Measurements from ENCODE around the gene PSMD5. TPM values are rescaled to one million over a fixed set of nuclear protein-coding genes. Genes with fewer than 3 reads are reported as not detected.

The PSMD5 gene
- total and polyA plus RNA-seq, 10 of the 15 experiments (the other 5 are each of a cell fraction or from before 2014, with no cell fraction given): 8.8 to 47.7 (median 25.1) TPM

DNA sequence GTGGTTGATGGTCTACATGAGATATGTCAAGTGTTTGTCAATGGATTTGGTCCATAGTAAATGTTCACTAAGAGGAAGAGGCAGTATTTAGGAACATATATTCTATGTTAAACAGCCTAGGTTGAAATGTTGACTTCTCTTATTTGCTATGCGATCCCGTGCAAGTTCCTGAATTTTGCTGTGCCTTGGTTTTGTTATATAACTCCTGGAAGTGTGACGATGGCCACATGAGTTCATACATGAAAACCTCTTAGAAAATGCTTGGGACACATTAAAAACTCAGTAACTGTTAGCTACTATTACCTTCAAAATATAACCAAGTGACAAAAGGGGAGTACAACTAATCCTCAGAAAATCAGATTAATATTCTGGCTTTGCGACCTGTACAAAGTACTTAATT, 27.6 kb downstream of the PSMD5 start:
- in situ Hi-C loops (cut with MboI) (no loop called here), intact Hi-C loops (cut with micrococcal nuclease; ENCODE audit: unreplicated experiment) (no loop called here)
- no peaks in the 10 kb centered on the region for H3K27me3 ChIP-seq (replicated peaks in 1 of 2; ENCODE audit: control insufficient read depth in 2 of 2, insufficient read depth in 2 of 2, low read length in 1 of 2)
- BruUV-seq (replicated peaks): no TSS peak
- no peak overlapping the region for H3K9ac ChIP-seq (ENCODE audit: control insufficient read depth, insufficient read depth, low read length)
- TF ChIP-seq DPF2 (IDR thresholded peaks at IDR 0.05): no peak
- no peak for TF ChIP-seq STAT1 (conservative IDR thresholded peaks at IDR 0.05)
- TF ChIP-seq SRF (IDR thresholded peaks at IDR 0.05; ENCODE audit: low read depth in 2 of 2, low read length in 2 of 2): no peak
- no peak for TF ChIP-seq PAX8 (IDR thresholded peaks at IDR 0.05)
- no peak for TF ChIP-seq KAT2A (conservative IDR thresholded peaks at IDR 0.05; ENCODE audit: control insufficient read depth, low read depth, low read length)
- TF ChIP-seq SMARCA5 (IDR thresholded peaks at IDR 0.05): no peak
- TF ChIP-seq, protein P1, sequence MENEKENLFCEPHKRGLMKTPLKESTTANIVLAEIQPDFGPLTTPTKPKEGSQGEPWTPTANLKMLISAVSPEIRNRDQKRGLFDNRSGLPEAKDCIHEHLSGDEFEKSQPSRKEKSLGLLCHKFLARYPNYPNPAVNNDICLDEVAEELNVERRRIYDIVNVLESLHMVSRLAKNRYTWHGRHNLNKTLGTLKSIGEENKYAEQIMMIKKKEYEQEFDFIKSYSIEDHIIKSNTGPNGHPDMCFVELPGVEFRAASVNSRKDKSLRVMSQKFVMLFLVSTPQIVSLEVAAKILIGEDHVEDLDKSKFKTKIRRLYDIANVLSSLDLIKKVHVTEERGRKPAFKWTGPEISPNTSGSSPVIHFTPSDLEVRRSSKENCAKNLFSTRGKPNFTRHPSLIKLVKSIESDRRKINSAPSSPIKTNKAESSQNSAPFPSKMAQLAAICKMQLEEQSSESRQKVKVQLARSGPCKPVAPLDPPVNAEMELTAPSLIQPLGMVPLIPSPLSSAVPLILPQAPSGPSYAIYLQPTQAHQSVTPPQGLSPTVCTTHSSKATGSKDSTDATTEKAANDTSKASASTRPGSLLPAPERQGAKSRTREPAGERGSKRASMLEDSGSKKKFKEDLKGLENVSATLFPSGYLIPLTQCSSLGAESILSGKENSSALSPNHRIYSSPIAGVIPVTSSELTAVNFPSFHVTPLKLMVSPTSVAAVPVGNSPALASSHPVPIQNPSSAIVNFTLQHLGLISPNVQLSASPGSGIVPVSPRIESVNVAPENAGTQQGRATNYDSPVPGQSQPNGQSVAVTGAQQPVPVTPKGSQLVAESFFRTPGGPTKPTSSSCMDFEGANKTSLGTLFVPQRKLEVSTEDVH (IDR thresholded peaks at IDR 0.05; ENCODE audit: low read depth, partially characterized antibody): no peak
- no peak for TF ChIP-seq ZNF622 (IDR thresholded peaks at IDR 0.05)
- TF ChIP-seq NBN (IDR thresholded peaks at IDR 0.05): no peak
- TF ChIP-seq SREBF2 (IDR thresholded peaks at IDR 0.05; ENCODE audit: low read length): no peak
- no peak for TF ChIP-seq MTA3 (IDR thresholded peaks at IDR 0.05; ENCODE audit: borderline replicate concordance, low read length)
- TF ChIP-seq SIX5 (IDR thresholded peaks at IDR 0.05; ENCODE audit: low read depth, low read length, severe bottlenecking): no peak
- TF ChIP-seq, protein P2, sequence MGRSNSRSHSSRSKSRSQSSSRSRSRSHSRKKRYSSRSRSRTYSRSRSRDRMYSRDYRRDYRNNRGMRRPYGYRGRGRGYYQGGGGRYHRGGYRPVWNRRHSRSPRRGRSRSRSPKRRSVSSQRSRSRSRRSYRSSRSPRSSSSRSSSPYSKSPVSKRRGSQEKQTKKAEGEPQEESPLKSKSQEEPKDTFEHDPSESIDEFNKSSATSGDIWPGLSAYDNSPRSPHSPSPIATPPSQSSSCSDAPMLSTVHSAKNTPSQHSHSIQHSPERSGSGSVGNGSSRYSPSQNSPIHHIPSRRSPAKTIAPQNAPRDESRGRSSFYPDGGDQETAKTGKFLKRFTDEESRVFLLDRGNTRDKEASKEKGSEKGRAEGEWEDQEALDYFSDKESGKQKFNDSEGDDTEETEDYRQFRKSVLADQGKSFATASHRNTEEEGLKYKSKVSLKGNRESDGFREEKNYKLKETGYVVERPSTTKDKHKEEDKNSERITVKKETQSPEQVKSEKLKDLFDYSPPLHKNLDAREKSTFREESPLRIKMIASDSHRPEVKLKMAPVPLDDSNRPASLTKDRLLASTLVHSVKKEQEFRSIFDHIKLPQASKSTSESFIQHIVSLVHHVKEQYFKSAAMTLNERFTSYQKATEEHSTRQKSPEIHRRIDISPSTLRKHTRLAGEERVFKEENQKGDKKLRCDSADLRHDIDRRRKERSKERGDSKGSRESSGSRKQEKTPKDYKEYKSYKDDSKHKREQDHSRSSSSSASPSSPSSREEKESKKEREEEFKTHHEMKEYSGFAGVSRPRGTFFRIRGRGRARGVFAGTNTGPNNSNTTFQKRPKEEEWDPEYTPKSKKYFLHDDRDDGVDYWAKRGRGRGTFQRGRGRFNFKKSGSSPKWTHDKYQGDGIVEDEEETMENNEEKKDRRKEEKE (IDR thresholded peaks at IDR 0.05): no peak
- no peak for TF ChIP-seq EED (IDR thresholded peaks at IDR 0.05; ENCODE audit: low read depth)
- no peak for TF ChIP-seq JUND (IDR thresholded peaks at IDR 0.05; ENCODE audit: low read depth, low read length)
- TF ChIP-seq NFXL1 (IDR thresholded peaks at IDR 0.05; ENCODE audit: borderline replicate concordance): no peak
- TF ChIP-seq TCF3 (IDR thresholded peaks at IDR 0.05; ENCODE audit: borderline replicate concordance, insufficient read depth, low read depth, low read length): no peak
- TF ChIP-seq ZNF384 (IDR thresholded peaks at IDR 0.05; ENCODE audit: borderline replicate concordance, low read depth, low read length): no peak
- DNase-seq (ENCODE audit: low read depth, low spot score) (no peak), ATAC-seq (no peak), FAIRE-seq (no peak)
- POLR2A ChIA-PET: no interaction called here
- 98% methylated on average over 4 of the region's 4 CpGs for WGBS (ENCODE audit: insufficient coverage, insufficient replicate concordance, low lambda C conversion rate, missing lambda C conversion rate)
- no peaks in the 10 kb centered on the region; the same call in 1 of the 2 replicates for H3K4me1 ChIP-seq (ENCODE audit: control insufficient read depth, insufficient read depth, low read length)
- peaks cover 0 to 13% of the 10 kb centered on the region in 2 experiments; a peak in 1 of 4 replicates for H3K36me3 ChIP-seq (ENCODE audit: control insufficient read depth in 2 of 2, insufficient read depth in 2 of 2, low read length in 1 of 2)
- no peak overlapping the region for H3K27ac ChIP-seq (ENCODE audit: control insufficient read depth, insufficient read depth)
- H4K20me1 ChIP-seq (ENCODE audit: control insufficient read depth, insufficient read depth): no peaks in the 10 kb centered on the region
- RAD21 ChIA-PET (ENCODE audit: unreplicated experiment): interaction anchor here (0.5 kb wide), 1 partner anchor 31 kb away, joined by 3 read pairs; no protein-coding TSS in a partner anchor
- no peak overlapping the region for H3K4me2 ChIP-seq (ENCODE audit: control insufficient read depth, insufficient read depth)
- SMC1A ChIA-PET (ENCODE audit: uncharacterized antibody, unreplicated experiment): interaction anchor here (0.6 to 1.0 kb wide), 2 partner anchors 25 to 35 kb away, joined by 3 read pairs; no protein-coding TSS in a partner anchor
- no peaks in the 10 kb centered on the region for H3K79me2 ChIP-seq (ENCODE audit: control insufficient read depth, insufficient read depth, low read length)
- CTCF ChIA-PET: no interaction called here
- H3K9me3 ChIP-seq (replicated peaks; ENCODE audit: control insufficient read depth, insufficient read depth, low read length): no peaks in the 10 kb centered on the region
- H3K4me3 ChIP-seq: no peak overlapping the region
- H2AFZ ChIP-seq (ENCODE audit: control insufficient read depth, low read depth, low read length): no peak overlapping the region

All from GM12878 (cell line).